RKO (cell line): ENCODE results near the gene ARR3.
A peak's percentile ranks its signal among the peaks of the same experiment; 100 is the strongest.
"Not testable (repeated sequence)": the region's sequence is repeated elsewhere in the genome, so short reads cannot be mapped to it uniquely, and the experiment has no call there.

Source experiments
- DNase-seq: peaks from one replicate; pipeline ENCODE4 v3.0.0-alpha.2; 2016; ENCODE audit warnings: low spot score

The ARR3 gene

GRCh38 chrX:70268034-70268433 is at the start of gene ARR3:
TSS of gene ARR3 (plus strand) at chrX:70268334. CDS start at chrX:70269386, 1,052 bp downstream.
- no peak for DNase-seq

DNA sequence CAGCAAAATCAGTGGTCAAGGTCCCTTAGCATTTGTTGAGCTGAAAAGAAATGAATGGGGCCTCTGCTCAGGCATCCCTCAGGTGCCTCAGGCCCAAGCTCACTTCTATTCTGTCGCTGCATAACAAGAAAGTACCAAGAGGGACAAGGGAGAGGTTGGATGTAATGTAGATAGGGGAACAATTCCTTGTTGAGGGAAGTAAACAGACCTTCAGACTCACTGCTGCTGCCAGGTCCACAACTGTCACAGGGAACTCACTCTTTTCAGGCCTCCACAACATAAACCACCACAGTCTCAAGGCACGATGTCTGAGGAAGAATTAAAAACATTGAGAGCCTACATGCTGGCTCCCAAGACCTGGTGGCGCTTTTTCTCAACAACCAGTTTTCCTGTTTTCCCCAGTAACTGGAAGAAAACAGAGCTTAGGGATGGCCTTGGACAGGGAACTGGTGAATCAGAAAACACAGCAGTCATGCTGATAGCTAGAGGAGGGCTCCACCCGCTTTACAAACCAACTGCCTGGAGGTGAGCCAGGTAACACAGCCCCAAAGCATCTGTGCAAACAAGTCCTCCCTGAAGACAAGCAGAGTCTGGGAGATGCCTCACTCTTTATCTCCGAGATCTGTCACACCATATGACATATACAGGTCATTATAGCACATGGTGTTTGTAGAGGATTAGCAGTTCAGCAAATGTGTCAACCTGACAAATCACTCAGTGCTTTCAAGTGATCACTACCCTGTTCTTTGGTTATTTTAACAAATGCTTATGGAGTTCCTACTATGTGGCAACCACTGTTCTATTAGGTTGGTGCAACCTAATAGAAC is 48.0 kb upstream of the ARR3 start:
- DNase-seq = no peak

- no peak for DNase-seq
Observed at GRCh38 chrX:70226048-70226447, 42.1 kb upstream of the ARR3 start.

- no peak for DNase-seq
Observed at GRCh38 chrX:70226687-70227086, 41.4 kb upstream of the ARR3 start.

DNA sequence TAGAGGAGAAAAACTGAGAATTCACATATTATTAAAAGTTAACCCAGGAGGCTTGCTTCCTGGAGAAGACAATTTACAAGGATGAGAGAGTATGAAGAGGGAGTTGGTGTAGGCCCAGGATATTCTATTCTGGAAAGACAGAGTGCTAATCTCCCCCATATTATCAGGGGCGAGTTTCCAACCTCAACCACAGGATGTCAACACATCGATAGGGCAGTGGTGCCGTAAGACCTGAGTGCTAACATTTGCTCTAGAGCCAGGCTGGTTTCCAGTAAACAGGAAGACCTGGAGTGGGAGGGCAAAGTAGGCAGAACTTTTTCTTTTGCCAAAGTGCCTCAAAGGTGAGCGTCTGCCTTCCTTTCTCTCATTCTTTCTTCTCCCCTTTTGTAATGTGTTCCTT is 36.5 kb upstream of the ARR3 start:
- DNase-seq = no peak

- DNase-seq = no peak
Observed at GRCh38 chrX:70234355-70234754, 33.8 kb upstream of the ARR3 start, which contains the start of gene AWAT1. TSS of gene AWAT1 (plus strand) at chrX:70234655. CDS start at chrX:70234696, 41 bp downstream.

DNA sequence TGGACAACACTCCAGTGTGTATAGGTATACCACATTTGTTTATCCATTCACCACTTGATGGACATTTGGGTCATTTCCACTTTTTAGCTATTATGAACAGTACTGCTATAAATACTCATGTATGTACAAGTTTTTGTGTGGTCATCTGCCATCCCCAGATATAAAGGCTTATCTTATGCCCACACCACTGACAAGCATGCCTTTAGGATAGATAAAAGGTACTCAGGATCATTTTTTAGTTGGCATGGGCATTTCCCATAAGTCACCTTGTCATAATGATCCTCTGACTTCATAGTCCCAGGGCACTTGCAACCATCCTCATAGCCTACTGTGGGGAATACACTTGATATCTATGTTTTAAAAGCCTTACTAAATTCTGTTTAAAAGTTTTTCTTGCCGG is 27.4 kb upstream of the ARR3 start:
- no peak for DNase-seq

DNA sequence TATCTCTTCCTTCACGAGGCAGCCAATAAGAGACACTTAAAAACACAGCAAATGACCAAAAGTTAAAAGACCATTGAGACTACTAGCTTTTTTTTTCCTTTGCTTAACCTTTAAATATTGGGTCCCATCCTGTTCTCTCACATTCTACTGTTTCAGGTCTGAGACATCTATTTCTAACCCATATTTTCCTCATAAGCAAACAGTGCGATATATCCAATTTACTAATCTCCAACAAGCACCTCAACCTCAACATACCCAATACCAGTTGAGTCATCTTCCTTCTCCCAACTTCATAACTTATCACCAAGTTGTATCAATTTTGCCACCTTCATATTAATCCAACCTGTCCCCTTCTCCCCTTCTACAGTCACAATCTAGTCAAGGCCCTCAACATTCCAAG is 26.6 kb upstream of the ARR3 start:
- no peak for DNase-seq

- peak; percentile 40 for DNase-seq
Observed at GRCh38 chrX:70243601-70244000, 24.5 kb upstream of the ARR3 start.

DNA sequence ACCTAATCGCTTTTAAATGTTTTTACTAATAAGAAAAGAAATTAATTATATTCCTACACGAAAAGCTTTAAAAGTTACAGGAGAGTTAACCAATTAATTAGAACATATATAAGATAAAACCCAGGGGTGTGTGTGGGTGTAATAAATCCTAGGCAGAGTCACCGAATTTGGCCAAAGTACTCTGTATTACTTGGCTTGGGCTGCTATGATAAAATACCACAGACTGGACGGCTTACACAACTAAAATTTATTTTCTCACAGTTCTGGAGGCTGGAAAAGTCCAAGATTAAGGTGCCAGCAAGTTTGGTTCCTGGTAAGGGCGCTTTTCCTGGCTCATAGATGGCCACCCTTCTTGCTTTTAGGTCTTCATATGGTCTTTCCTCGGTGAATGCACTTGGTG is 23.3 kb upstream of the ARR3 start:
- DNase-seq = no peak

DNA sequence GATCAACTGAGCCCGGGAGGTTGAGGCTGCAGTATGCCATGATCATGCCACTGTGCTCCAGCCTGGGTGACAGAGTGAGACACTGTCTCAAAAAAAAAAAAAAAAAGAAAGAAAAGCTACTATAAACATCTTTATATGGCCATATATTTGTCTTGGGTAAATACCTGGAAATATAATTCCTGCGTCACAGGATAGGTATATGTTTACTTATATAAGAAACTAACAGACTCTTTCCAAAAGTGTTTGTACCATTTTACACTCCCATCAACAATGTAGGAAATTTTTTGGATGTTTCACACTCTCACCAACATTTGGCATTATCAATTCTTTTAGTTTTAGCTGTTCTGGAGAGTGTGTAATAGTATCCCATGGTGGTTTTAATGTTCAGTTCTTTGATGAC is 20.9 kb upstream of the ARR3 start:
- DNase-seq = no peak

GRCh38 chrX:70252491-70252890 is 15.6 kb upstream of the ARR3 start:
- DNase-seq = no peak

DNA sequence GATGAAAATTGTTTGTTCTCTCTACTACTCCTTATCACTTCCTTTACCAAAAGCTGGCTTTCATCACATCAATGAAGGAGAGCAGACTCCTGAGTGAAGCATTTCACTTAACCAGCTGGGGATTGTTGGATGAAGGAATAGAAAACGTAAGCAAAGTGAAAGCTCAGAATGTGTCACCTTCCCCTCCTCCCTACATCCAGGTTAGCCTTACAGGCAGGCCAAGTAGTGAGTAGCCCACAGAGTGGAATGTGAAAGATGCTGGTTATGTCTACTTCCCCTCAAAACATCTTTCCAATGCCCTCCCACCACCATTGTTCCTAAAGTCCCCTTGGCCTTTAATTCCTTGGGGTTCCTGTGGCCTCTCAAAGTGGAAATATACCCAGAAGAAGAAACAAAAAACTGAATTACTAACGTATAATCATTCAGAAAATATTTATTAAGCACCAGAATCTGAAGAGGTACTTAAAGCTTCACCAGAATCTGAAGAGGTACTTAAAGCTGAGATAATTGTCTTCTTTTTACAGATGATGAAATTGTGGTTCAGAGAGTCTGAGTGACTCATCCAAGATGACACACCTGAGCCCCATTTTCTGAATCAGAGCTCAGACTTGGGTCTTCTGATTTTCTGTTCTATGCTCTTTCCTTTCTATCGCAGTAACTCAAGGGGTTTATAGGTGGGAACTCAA is 14.6 kb upstream of the ARR3 start:
- DNase-seq = peak; percentile 55

- DNase-seq = peak; percentile 8
Observed at GRCh38 chrX:70254063-70254400, 14.1 kb upstream of the ARR3 start.

DNA sequence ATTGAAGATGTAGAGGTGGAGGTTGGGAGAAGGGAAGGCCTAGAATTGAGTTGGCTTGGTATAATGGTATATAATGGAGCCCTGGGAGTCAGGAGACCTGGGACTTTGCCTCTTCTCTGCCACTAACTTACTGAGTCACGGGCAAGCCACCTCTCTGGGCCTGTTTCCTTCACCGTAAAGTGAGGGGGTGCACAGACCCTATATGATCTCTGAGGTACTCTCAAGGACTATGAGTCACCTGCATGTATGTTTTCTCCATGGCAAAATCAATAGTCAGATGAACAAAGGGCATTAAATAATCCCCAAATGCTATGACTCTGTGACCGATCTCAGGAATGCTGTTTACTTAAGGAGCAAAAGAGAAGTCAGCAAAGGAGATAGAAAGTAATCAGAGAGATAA is 13.2 kb upstream of the ARR3 start:
- DNase-seq = no peak

DNA sequence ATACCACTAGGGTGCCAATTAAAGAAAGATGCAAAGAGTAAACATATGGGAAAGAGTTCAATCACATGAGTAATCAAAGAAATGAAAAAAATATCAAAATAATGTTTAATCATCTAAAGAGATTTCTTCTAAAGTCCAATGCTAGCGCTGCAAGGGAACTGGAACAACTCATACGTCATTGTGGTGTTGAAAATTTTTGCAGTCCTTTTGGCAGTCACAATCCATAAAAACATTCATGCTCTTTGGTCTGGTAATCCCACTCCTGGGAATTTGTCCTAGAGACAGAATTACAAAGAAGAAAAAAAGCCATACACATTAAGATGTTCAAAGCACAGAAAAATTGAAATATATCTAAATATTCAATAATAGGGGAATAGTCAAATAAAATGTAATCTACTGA is 12.7 kb upstream of the ARR3 start:
- DNase-seq = no peak

DNA sequence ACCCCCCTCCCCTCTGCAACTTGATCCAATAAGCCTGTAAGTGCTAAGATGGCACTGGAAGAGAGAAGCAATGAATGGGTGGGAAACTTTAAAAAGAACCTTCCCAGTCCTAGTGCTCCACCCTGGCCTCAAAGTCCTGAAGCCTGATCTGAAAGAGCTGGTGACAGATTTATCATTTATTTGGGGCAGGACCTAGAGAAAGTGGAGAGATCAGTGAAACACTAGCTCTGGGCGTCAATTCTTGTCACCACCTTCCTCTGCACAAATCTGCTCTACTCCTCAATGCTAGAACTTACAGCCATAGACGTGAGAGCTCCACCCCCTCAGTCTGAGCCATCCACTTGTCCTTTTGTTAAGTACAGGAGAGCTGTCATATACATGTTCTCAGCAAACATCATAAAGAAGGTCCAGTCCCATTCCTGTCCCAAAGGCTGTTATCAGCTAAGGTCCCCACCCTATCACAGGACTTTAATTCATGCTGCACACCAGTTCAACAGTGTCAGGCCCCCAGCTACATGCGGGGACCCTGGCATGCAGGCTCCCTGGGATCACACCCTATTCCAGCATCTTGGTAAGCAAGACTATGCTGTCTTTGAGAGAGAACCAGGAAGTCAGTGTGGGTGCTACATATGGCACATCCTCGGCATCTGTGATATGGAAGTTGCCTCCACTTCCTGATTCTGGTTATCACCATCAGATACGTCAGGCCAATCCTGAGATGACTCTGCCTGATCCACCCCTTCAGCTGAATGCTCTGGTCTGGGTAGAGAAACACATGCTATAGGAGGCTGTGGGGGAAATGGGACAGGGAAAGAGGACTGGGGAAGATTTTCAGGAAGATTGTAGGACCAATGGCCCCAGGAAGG is 10.5 kb upstream of the ARR3 start:
- no peak for DNase-seq

DNA sequence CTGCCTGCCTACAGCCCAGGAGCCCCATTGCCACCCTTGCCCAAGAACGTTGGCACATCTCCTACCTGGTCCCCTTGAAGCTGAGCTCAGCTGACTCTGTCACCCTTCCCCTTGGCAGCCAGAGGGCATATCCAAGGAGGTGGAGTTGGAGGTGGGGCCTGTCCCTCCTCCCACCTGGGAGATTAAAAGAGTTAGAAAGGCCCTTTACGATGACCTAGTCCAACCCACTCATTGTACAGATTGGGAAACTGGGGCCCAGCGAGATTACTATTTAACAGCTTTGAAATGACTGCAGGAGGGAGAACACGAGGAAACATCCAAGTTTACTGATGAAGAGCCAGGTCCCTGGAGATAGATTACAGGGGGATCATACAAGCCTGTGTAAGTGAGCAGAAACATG is 8.0 kb upstream of the ARR3 start, which contains the start of gene P2RY4:
P2RY4 (minus strand) TSS at position 101 of the 400 bp plus-strand sequence. CDS start 580 bp downstream, outside the sequence.
- DNase-seq = no peak

DNA sequence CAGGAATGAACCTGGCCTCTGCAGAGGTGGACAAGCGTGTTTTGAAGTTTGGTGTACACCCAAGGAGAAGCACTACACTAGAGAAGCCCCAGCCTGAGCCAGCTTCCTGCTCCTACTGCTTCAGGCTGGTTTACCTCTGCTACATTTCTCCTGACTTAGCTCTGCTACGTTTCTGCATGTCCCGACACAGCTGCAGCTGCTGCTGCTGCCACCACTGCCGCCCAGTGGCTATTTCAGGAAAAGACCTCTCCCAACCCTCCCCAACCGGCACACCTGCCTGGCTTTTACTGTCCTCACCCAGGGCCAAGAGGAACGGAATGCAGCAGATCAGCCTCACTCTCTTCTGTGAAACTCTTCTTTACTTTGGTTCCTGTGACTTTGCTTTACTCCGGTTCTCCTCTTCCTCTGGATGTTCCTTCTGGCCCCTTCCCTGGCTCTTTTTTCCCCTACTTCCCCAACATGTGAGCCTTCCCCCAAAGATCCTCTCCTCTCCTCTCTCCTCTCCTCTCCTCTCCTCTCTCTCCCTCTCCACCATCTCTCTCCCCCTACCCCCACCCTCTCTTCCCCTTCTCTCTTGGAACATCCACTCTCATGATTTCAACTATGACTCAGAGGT is 5.1 kb upstream of the ARR3 start:
- DNase-seq = peak; percentile 26

DNA sequence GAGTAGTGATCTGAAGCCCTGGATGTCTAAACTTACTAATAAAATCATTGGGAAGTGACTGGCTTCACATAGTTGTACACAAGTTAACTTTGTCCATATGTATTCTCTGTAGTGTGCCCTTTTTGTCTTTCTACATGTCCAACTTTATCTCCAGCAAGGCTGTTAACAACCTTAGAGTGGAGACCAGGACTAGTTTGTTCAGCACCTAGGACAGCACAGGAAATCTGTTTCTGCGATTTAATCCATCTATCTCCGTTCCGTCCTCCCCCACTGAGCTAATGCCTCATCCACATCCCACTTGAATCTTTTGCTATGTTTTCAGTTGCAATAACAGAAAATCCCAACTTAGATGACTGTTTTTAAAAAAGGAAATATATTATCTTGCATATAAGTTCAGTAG is 3.4 kb upstream of the ARR3 start:
- no peak for DNase-seq

GRCh38 chrX:70274029-70274428 is 5.9 kb downstream of the ARR3 start:
- DNase-seq = not testable (repeated sequence)

- DNase-seq = no peak
Observed at GRCh38 chrX:70279081-70279480, 10.9 kb downstream of the ARR3 start.
